Parathyroid adenoma (tissue), 2 donors: ENCODE data around the gene EPHA1.

Source experiments
- H2AFZ ChIP-seq: fragments of 300-600 bp; sonication (generic); one replicate; pipeline ENCODE4 v1.7.0; 2017; ENCODE audit warnings: antibody characterized with exemption, mild to moderate bottlenecking
- H3K27ac ChIP-seq: fragments of 300-600 bp; sonication (generic); one replicate; pipeline ENCODE4 v1.7.0; 2017
- H3K27me3 ChIP-seq: fragments of 300-600 bp; sonication (generic); one replicate; pipeline ENCODE4 v1.7.0; 2017; ENCODE audit warnings: low read length; ENCODE audit not compliant: control insufficient read depth, insufficient read depth
- H3K36me3 ChIP-seq: fragments of 300-600 bp; sonication (generic); one replicate; pipeline ENCODE4 v1.7.0; 2017; ENCODE audit warnings: low read length; ENCODE audit not compliant: control insufficient read depth, insufficient read depth
- H3K4me1 ChIP-seq: fragments of 300-600 bp; sonication (generic); one replicate; pipeline ENCODE4 v1.7.0; 2017; ENCODE audit warnings: control low read depth
- H3K4me2 ChIP-seq: fragments of 300-600 bp; sonication (generic); one replicate; pipeline ENCODE4 v1.7.0; 2017; ENCODE audit warnings: low read length
- H3K4me3 ChIP-seq: fragments of 300-600 bp; sonication (generic); one replicate; pipeline ENCODE4 v1.7.0; 2017; ENCODE audit warnings: low read depth, low read length
- H3K79me2 ChIP-seq: fragments of 300-600 bp; sonication (generic); one replicate; pipeline ENCODE4 v1.7.0; 2017; ENCODE audit warnings: control low read depth
- H3K9ac ChIP-seq: fragments of 300-600 bp; sonication (generic); one replicate; pipeline ENCODE4 v1.7.0; 2017; ENCODE audit warnings: mild to moderate bottlenecking
- H3K9me3 ChIP-seq: fragments of 300-600 bp; sonication (generic); one replicate; pipeline ENCODE4 v1.7.0; 2017; ENCODE audit warnings: low read length; ENCODE audit not compliant: control insufficient read depth
- CTCF ChIP-seq: fragments of 300-600 bp; sonication (generic); IDR thresholded peaks from one replicate; pipeline ENCODE4 v1.7.0; 2017; ENCODE audit warnings: antibody characterized with exemption, mild to moderate bottlenecking
- donor health status: primary hyperparathyroidism.

EPHA1 gene

GRCh38 chr7:143354376-143354775 is 54.3 kb downstream of the EPHA1 start:
- no peaks in the 10 kb centered on the region for H3K9me3 ChIP-seq
- no peaks in the 10 kb centered on the region for H3K4me1 ChIP-seq
- H3K4me3 ChIP-seq, result no peak overlapping the region
- H3K36me3 ChIP-seq, result no peaks in the 10 kb centered on the region
- H3K27ac ChIP-seq, result no peak overlapping the region
- no peak for TF ChIP-seq CTCF
- no peak overlapping the region for H3K9ac ChIP-seq
- H3K27me3 ChIP-seq, result no peaks in the 10 kb centered on the region
- H3K79me2 ChIP-seq, result no peaks in the 10 kb centered on the region
- H3K4me2 ChIP-seq, result no peak overlapping the region
- H2AFZ ChIP-seq, result no peak overlapping the region

- no peaks in the 10 kb centered on the region for H3K79me2 ChIP-seq
Observed at GRCh38 chr7:143352531-143353002, 56.1 kb downstream of the EPHA1 start.

GRCh38 chr7:143351574-143351973 is 57.1 kb downstream of the EPHA1 start:
- Histone ChIP-seq H3K9ac (no peak overlapping the region), H3K27ac (no peak overlapping the region), H3K36me3 (no peaks in the 10 kb centered on the region), H3K4me1 (no peaks in the 10 kb centered on the region), H3K4me2 (no peak overlapping the region), H3K79me2 (no peaks in the 10 kb centered on the region), H2AFZ (no peak overlapping the region), H3K4me3 (no peak overlapping the region), H3K27me3 (no peaks in the 10 kb centered on the region), H3K9me3 (no peaks in the 10 kb centered on the region)
- TF ChIP-seq CTCF, result no peak

More at GRCh38 chr7:143352531-143353002, 56.1 kb downstream of the EPHA1 start:
- H3K9me3 ChIP-seq, result no peaks in the 10 kb centered on the region
- H3K27ac ChIP-seq, result no peak overlapping the region
- H3K4me2 ChIP-seq, result no peak overlapping the region
- H2AFZ ChIP-seq, result no peak overlapping the region
- no peaks in the 10 kb centered on the region for H3K36me3 ChIP-seq
- no peak overlapping the region for H3K4me3 ChIP-seq
- H3K27me3 ChIP-seq, result no peaks in the 10 kb centered on the region
- H3K4me1 ChIP-seq, result no peaks in the 10 kb centered on the region
- H3K9ac ChIP-seq, result no peak overlapping the region
- TF ChIP-seq CTCF, result no peak

- H3K4me1 ChIP-seq, result no peaks in the 10 kb centered on the region
- no peaks in the 10 kb centered on the region for H3K79me2 ChIP-seq
- H3K27me3 ChIP-seq, result no peaks in the 10 kb centered on the region
- H2AFZ ChIP-seq, result no peak overlapping the region
- H3K27ac ChIP-seq, result no peak overlapping the region
- H3K9me3 ChIP-seq, result no peaks in the 10 kb centered on the region
- H3K4me2 ChIP-seq, result no peak overlapping the region
- no peak overlapping the region for H3K9ac ChIP-seq
- no peak for TF ChIP-seq CTCF
- no peaks in the 10 kb centered on the region for H3K36me3 ChIP-seq
- H3K4me3 ChIP-seq, result no peak overlapping the region
Observed at GRCh38 chr7:143351060-143351459, 57.6 kb downstream of the EPHA1 start.

GRCh38 chr7:143347950-143348349 is 60.7 kb downstream of the EPHA1 start:
- no peaks in the 10 kb centered on the region for H3K79me2 ChIP-seq
- no peak for TF ChIP-seq CTCF
- H3K4me3 ChIP-seq, result no peak overlapping the region
- no peaks in the 10 kb centered on the region for H3K9me3 ChIP-seq
- H3K9ac ChIP-seq, result no peak overlapping the region
- no peaks in the 10 kb centered on the region for H3K27me3 ChIP-seq
- no peak overlapping the region for H2AFZ ChIP-seq
- no peaks in the 10 kb centered on the region for H3K36me3 ChIP-seq
- peaks cover 4% of the 10 kb centered on the region for H3K4me1 ChIP-seq
- H3K27ac ChIP-seq, result no peak overlapping the region
- no peak overlapping the region for H3K4me2 ChIP-seq
